Forelimb muscle (tissue), 1 donor: ENCODE data around the gene SCO2. TPM values are rescaled to one million over a fixed set of nuclear protein-coding genes. Genes with fewer than 3 reads are reported as not detected.
A peak's percentile ranks its signal among the peaks of the same experiment; 100 is the strongest.

ENCODE experiments used
- DNase-seq: peaks from one replicate; pipeline ENCODE4 v3.0.0-alpha.2; 2013; ENCODE audit warnings: low read depth
- polyA plus RNA-seq: library from polyadenylated mRNA; unstranded; fragments of 120-200 nt; gene quantifications from one replicate; pipeline ENCODE4 v1.2.1, GENCODE V29; 2013; ENCODE audit not compliant: insufficient read length

The SCO2 gene
- polyA plus RNA-seq, 1 donor = 1.6 TPM

GRCh38 chr22:50481440-50482106 lies 43.8 kb downstream of the SCO2 start, which contains the start of gene ADM2:
ADM2 (plus strand) TSS chr22:50481543; CDS start chr22:50481848, 305 bp downstream.
- no peak for DNase-seq

DNA sequence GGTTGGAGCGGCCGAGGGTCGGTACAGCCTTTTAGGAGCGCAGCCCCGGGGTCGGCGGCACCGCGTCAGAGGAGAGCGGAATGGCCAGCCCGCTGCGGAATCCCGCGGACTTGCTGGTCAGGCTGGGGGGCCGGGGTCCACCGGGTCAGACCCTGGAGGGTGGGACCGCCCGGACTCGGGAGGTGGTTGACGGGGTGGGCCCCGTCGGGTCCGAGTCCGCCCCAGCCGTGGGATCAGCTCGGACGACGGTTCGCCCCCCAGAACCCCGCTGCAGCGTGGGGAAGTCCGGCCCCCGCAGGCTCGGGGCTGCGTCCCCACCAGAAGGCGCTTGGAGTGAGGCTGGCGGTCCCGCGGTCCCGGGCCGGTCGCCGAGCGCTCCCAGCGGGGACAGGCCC lies 44.4 kb downstream of the SCO2 start:
- no peak for DNase-seq

GRCh38 chr22:50479721-50480120 lies 45.7 kb downstream of the SCO2 start:
- DNase-seq = no peak

- no peak for DNase-seq
Measured at GRCh38 chr22:50477923-50478322, 47.5 kb downstream of the SCO2 start.

DNA sequence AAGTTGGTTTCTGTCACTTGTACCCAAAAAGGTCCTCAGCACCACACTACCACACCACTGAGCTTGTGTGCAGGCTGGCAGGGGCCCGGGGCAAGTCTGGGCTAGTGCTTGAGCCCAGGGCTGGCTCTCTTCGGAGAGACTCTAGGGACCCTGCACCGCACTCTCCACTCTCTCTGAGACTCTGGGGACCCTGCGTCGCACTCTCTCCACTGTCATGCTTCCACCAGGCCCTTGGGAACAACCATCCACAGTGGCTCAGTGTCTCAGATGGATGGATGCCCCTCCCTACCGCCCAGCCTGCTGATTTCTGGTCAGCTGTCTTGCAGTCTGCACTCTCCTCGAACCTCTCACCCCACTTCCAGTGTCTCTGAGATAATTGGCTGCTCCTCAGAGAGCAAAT lies 48.5 kb downstream of the SCO2 start:
- DNase-seq = no peak

- DNase-seq = no peak
Measured at GRCh38 chr22:50475652-50476002, 49.8 kb downstream of the SCO2 start.

- peak; percentile 82 for DNase-seq
Measured at GRCh38 chr22:50474710-50475651, 50.4 kb downstream of the SCO2 start, which contains the start of gene SBF1. SBF1 (minus strand) TSS chr22:50475035; CDS start chr22:50474840, 195 bp downstream.

DNA sequence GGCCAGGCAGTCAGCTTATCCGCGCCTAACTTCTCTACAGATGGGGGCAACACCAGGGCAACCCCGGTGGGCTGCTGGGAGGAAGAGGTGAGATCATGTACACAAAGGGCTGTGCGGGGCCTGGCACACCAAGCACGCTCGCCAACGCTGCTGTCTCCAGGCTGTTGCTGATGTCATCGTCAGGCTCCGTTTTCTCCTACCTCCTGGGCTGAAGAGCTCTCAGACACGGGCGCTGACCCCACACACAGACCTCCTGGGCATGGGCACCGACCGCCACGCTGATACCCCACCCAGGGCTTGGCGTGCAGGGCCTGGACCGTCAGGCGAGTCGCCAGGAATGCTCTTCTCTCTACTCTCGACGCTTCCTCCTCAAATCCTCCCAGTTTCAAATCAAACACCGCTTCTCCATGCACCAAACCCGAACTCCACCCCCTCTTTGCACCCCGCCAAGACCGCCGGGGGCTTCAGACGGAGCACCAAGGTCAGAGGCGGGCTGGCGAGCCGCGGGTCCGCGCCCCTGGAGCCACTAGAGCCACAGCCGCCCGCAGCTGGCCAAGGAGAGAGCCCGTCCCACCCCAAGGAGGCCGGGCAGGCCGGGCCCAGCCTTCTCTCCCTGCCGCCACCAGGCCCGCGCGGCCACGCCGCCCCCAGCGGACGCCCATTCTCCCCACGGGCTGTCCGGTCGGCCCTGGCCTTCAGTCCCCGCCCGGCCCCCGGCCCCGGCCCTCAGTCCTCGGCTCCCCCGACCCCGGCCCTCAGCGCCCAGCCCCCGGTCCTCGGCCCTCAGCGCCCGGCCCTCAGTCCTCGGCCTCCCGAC lies 51.3 kb downstream of the SCO2 start:
- no peak for DNase-seq

Other genes starting within 250 kb of the SCO2 start
- 77.0 TPM for gene PLXNB2, start 218.0 kb downstream of the SCO2 start, polyA plus RNA-seq
- 5.2 TPM for gene DENND6B, start 198.6 kb downstream of the SCO2 start, polyA plus RNA-seq
- 35.5 TPM for gene PPP6R2, start 182.3 kb downstream of the SCO2 start, polyA plus RNA-seq
- 39.9 TPM for gene SBF1, start 50.6 kb downstream of the SCO2 start, polyA plus RNA-seq
- 0.30 TPM for gene ADM2, start 44.1 kb downstream of the SCO2 start, polyA plus RNA-seq
- gene MIOX, start 38.7 kb downstream of the SCO2 start, polyA plus RNA-seq = 0.15 TPM
- gene LMF2, start 17.9 kb downstream of the SCO2 start, polyA plus RNA-seq = 36.6 TPM
- gene NCAPH2, start 17.4 kb downstream of the SCO2 start, polyA plus RNA-seq = 31.3 TPM
- gene TYMP, start 4.4 kb upstream of the SCO2 start, polyA plus RNA-seq = 2.8 TPM
- 0.03 TPM for gene KLHDC7B, start 20.3 kb upstream of the SCO2 start, polyA plus RNA-seq
- not detected for gene SYCE3, start 37.3 kb upstream of the SCO2 start, polyA plus RNA-seq
- 47.0 TPM for gene CPT1B, start 52.8 kb upstream of the SCO2 start, polyA plus RNA-seq
- gene CHKB, start 57.3 kb upstream of the SCO2 start, polyA plus RNA-seq = 41.1 TPM
- 0.51 TPM for gene MAPK8IP2, start 75.2 kb upstream of the SCO2 start, polyA plus RNA-seq
- 13.2 TPM for gene ARSA, start 102.6 kb upstream of the SCO2 start, polyA plus RNA-seq
- 17.8 TPM for gene SHANK3, start 147.2 kb upstream of the SCO2 start, polyA plus RNA-seq
- 0.42 TPM for gene ACR, start 212.6 kb upstream of the SCO2 start, polyA plus RNA-seq